Right atrium auricular region (tissue), 2 donors: ENCODE data around the gene KRTAP10-3. TPM values are rescaled to one million over a fixed set of nuclear protein-coding genes. Genes with fewer than 3 reads are reported as not detected.
"Not testable (repeated sequence)": the region's sequence is repeated elsewhere in the genome, so short reads cannot be mapped to it uniquely, and the experiment has no call there.

Experiments used
- DNase-seq: peaks from one replicate; pipeline ENCODE4 v3.0.0-alpha.2; 2019; ENCODE audit warnings: low spot score
- H3K27ac ChIP-seq, 2 donors: fragments of 200-600 bp; sonication (generic); 1 replicate in 1 of 2; 2 replicates in 1 of 2; pipeline ENCODE4 v1.5.1; 2016 to 2019
- H3K27me3 ChIP-seq, 2 donors: fragments of 200-600 bp; sonication (generic); one replicate each; pipeline versions ENCODE4 v1.5.1 to v1.6.0; 2017 to 2019
- H3K36me3 ChIP-seq: fragments of 200-600 bp; sonication (generic); one replicate; pipeline ENCODE4 v1.5.1; 2016
- H3K4me1 ChIP-seq, 2 donors: fragments of 200-600 bp; sonication (generic); one replicate each; pipeline versions ENCODE4 v1.5.1 to v1.6.0; 2017 to 2019
- H3K4me3 ChIP-seq, 2 donors: fragments of 200-600 bp; sonication (generic); 1 replicate in 1 of 2; 2 replicates in 1 of 2; pipeline ENCODE4 v1.5.1; 2017 to 2019; ENCODE audit warnings: mild to moderate bottlenecking in 1 of 2, moderate library complexity in 1 of 2
- H3K9me3 ChIP-seq, 2 donors: fragments of 200-600 bp; sonication (generic); one replicate each; pipeline ENCODE4 v1.5.1; 2019
- total RNA-seq, 2 donors: library from RNA; depleted of rRNA; stranded (reverse); fragments of >200 nt; gene quantifications; one replicate each; pipeline ENCODE4 v1.1.0, GENCODE V29; 2016
- TF ChIP-seq, protein P1 (sequence below), 2 donors: fragments of 200-600 bp; sonication (generic); IDR thresholded peaks; one replicate each; pipeline ENCODE4 v1.5.1; 2019; ENCODE audit warnings: antibody characterized with exemption in 2 of 2

Gene KRTAP10-3
- total RNA-seq, 2 donors from 2014 or later = not detected

DNA sequence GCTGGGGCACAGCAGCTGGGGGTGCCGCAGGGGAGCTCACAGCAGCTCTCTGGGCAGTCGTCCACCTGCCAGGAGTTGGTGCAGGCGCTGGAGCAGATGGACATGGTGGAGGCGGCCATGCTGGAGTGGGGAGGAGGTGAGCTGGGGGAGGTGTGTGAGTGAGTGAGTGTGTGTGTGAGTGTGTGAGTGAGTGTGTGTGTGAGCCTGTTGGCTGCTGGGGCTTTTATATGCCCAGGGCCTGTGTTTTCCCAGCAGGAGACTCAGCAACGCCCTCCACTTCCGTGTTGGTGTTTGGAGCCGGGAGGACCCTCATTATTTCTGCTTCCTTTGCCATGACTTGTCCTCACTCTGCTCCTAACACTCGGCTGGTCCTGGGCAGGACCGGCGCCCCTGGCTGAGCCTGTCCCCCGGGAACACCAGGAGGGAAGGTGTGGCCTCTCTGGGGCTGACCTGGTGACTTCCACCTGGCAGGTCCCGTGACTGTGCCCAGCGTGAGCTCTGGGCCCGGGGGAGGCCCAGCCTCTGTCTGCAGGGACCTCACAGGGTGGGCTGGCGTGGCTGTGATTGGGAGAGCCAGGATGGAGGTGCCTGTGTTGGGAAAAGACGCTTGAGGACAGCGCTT lies 7.1 kb downstream of the KRTAP10-3 start, which contains the start of gene KRTAP10-2:
KRTAP10-2 (minus strand) TSS at position 166 of the 622 bp plus-strand sequence; CDS start at position 119, 47 bp downstream.
- DNase-seq = peak; percentile 44
- no peaks in the 10 kb centered on the region for H3K27me3 ChIP-seq
- no peaks in the 10 kb centered on the region for H3K36me3 ChIP-seq
- no peak within 1 kb of the TSS for H3K4me3 ChIP-seq
- no peak within 1 kb of the TSS for H3K27ac ChIP-seq
- TF ChIP-seq, protein P1, sequence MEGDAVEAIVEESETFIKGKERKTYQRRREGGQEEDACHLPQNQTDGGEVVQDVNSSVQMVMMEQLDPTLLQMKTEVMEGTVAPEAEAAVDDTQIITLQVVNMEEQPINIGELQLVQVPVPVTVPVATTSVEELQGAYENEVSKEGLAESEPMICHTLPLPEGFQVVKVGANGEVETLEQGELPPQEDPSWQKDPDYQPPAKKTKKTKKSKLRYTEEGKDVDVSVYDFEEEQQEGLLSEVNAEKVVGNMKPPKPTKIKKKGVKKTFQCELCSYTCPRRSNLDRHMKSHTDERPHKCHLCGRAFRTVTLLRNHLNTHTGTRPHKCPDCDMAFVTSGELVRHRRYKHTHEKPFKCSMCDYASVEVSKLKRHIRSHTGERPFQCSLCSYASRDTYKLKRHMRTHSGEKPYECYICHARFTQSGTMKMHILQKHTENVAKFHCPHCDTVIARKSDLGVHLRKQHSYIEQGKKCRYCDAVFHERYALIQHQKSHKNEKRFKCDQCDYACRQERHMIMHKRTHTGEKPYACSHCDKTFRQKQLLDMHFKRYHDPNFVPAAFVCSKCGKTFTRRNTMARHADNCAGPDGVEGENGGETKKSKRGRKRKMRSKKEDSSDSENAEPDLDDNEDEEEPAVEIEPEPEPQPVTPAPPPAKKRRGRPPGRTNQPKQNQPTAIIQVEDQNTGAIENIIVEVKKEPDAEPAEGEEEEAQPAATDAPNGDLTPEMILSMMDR (IDR thresholded peaks at IDR 0.05) = no peak
- no peaks in the 10 kb centered on the region for H3K4me1 ChIP-seq
- H3K9me3 ChIP-seq = no peaks in the 10 kb centered on the region

DNA sequence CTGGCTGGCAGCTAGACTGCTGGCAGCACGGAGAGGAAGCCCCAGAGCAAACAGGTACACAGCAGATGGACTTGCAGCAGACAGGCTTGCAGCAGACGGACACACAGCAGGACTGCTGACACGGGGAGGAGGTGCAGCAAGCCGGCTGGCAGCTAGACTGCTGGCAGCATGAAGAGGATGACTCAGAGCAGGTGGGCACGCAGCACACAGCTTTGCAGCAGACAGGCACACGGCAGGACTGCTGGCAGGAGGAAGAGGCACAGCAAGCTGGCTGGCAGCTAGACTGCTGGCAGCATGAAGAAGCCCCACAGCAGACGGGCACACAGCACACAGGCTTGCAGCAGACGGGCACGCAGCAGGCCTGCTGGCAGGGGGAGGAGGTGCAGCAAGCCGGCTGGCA lies 7.8 kb downstream of the KRTAP10-3 start:
- no peak overlapping the region for H3K4me3 ChIP-seq
- no peaks in the 10 kb centered on the region for H3K4me1 ChIP-seq
- no peaks in the 10 kb centered on the region for H3K9me3 ChIP-seq
- TF ChIP-seq, protein P1 (IDR thresholded peaks at IDR 0.05) = no peak
- H3K27ac ChIP-seq = no peak overlapping the region
- peak; percentile 23 for DNase-seq
- no peaks in the 10 kb centered on the region for H3K27me3 ChIP-seq
- no peaks in the 10 kb centered on the region for H3K36me3 ChIP-seq

DNA sequence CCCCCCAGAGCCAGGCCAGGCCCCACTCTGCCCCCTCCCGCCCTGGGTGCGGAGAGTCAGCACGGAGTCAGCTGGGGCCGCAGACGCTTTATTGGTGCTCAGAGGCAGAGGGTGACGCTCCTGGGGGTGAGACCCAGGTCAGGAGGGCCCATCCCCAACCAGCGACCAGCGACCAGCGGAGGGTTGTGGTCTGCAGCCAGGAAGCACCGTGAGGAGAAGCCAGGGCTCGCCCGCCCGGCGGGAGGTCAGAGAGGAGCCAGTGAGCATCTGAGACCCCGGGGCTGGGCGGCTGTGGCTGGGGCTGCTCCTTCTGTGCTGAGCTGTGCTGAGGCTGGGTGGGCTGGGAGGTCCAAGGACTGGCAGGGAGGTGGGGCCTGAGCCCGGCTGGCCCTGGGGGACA lies 8.3 kb downstream of the KRTAP10-3 start:
- H3K4me3 ChIP-seq, H3K27me3 ChIP-seq: not testable (repeated sequence)
- peak; percentile 18 for DNase-seq

DNA sequence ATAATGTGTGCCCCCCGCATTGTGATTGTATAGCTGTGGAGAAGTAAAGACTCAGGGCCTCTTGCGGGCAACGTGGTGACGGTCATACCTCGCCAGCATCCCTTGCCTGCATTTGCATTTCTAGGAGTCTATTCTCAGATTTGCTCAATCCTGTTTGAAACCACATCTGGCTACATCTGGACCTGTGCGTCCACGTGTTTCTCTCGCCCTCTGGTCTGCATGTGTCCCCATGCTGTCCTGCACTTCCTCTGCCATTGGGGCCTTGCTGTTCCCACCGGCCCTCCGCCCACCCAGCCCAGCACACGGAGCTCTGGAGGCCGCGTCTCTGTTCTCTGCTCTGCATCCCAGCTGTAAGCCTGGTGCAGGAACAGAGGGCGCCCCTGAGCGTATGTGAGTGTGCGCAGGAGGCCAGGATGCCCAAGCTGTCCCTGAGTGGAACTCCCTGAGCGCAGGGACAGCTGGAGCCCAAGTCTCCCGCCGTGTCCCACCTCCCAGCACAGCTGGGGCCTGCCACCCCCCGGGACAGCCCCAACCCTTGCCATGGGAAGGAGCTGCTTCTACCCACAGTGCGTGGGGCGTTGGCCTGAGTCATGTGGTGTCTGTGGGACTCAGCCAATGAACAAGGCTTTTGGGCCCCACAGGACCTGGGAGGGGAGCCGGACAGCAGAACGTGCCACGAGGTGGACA lies 8.9 kb downstream of the KRTAP10-3 start:
- H3K4me3 ChIP-seq = no peak overlapping the region
- H3K4me1 ChIP-seq = no peaks in the 10 kb centered on the region
- TF ChIP-seq, protein P1 (IDR thresholded peaks at IDR 0.05) = no peak
- H3K9me3 ChIP-seq = no peaks in the 10 kb centered on the region
- no peak overlapping the region for H3K27ac ChIP-seq
- H3K36me3 ChIP-seq = no peaks in the 10 kb centered on the region
- H3K27me3 ChIP-seq = no peaks in the 10 kb centered on the region
- peak; percentile 53 for DNase-seq

More for the DNA sequence above, 8.3 kb downstream of the KRTAP10-3 start:
- H3K36me3 ChIP-seq, H3K4me1 ChIP-seq, H3K9me3 ChIP-seq, H3K27ac ChIP-seq: not testable (repeated sequence)

DNA sequence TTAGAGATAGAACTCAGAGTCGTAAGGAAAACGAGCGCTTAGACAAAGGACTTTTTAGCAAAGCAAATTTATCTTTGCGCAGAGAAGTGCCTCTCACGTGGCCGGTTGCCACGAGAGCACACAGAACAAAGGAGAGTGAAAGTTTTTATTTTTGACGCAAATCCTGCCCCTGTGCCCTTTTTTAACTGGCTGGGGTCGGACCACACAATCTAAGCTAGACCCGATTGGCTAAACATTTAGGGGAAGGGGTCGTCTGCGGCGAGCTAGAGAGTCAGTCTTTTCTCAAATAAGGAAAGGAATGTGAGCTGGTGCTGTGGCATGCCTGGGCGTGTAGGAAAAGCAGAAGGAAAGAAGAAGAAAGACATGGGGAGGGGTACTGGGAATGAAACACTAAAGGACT lies 9.7 kb downstream of the KRTAP10-3 start:
- TF ChIP-seq, protein P1 (IDR thresholded peaks at IDR 0.05) = no peak
- Histone ChIP-seq H3K36me3 (no peaks in the 10 kb centered on the region), H3K27ac (no peak overlapping the region), H3K9me3 (no peaks in the 10 kb centered on the region), H3K27me3 (no peaks in the 10 kb centered on the region), H3K4me3 (no peak overlapping the region), H3K4me1 (no peaks in the 10 kb centered on the region)
- DNase-seq = no peak

DNA sequence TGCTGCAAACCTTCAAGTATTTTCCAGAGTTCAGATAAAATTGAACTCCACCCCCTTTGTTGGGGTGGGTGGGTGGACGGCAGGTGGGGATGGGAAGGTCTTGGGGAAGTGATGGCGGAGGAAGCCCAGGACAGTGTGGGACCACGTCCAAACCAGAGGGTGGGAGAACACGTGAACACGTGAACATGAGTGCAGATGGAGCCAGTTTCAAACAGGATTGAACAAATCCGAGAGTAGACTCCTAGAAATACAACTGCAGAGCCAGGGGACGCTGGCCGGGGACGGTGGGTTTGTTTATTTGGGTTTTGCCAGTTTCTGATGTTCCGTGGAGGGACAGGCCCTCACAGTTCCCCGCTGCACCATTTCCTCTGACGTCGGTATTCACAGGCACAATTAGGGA lies 10.2 kb downstream of the KRTAP10-3 start:
- Histone ChIP-seq H3K9me3 (no peaks in the 10 kb centered on the region), H3K36me3 (no peaks in the 10 kb centered on the region), H3K27ac (no peak overlapping the region), H3K4me1 (no peaks in the 10 kb centered on the region), H3K27me3 (no peaks in the 10 kb centered on the region), H3K4me3 (no peak overlapping the region)
- DNase-seq = peak; percentile 40
- TF ChIP-seq, protein P1 (IDR thresholded peaks at IDR 0.05) = no peak
